ENCODE measurements around the gene ZNF511. TPM values are rescaled to one million over a fixed set of nuclear protein-coding genes. Genes with fewer than 3 reads are reported as not detected.

ZNF511 gene
- total and polyA plus RNA-seq, 9 of the 15 experiments (the other 6 are each of a cell fraction or from before 2014, with no cell fraction given), result 0.61 to 69.3 (median 40.1) TPM

GRCh38 chr10:133329491-133330202 is 20.9 kb downstream of the ZNF511 start (continued):
- TF ChIP-seq, protein P1, sequence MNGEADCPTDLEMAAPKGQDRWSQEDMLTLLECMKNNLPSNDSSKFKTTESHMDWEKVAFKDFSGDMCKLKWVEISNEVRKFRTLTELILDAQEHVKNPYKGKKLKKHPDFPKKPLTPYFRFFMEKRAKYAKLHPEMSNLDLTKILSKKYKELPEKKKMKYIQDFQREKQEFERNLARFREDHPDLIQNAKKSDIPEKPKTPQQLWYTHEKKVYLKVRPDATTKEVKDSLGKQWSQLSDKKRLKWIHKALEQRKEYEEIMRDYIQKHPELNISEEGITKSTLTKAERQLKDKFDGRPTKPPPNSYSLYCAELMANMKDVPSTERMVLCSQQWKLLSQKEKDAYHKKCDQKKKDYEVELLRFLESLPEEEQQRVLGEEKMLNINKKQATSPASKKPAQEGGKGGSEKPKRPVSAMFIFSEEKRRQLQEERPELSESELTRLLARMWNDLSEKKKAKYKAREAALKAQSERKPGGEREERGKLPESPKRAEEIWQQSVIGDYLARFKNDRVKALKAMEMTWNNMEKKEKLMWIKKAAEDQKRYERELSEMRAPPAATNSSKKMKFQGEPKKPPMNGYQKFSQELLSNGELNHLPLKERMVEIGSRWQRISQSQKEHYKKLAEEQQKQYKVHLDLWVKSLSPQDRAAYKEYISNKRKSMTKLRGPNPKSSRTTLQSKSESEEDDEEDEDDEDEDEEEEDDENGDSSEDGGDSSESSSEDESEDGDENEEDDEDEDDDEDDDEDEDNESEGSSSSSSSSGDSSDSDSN (IDR thresholded peaks at IDR 0.05; ENCODE audit: borderline replicate concordance in 1 of 2, low read depth in 2 of 2, low read length in 2 of 2), result 0 out of 4 replicates have a peak, but pooled peaks of 1 of the 2 experiments have one; percentile 28
- TF ChIP-seq RAD21 (CRISPR knock-in tag; conservative IDR thresholded peaks at IDR 0.05 in 1 of 2, IDR thresholded peaks at IDR 0.05 in 1 of 2), result peak; percentile 62 to 79
- TF ChIP-seq ZBTB7A (IDR thresholded peaks at IDR 0.05; ENCODE audit: borderline replicate concordance, control insufficient read depth, low read depth, low read length), result peak; percentile 36; the same call in 1 of the 2 replicates
- TF ChIP-seq ARID2 (IDR thresholded peaks at IDR 0.05), result peak; percentile 33; the same call in 1 of the 2 replicates
- TF ChIP-seq ZNF644 (tag; IDR thresholded peaks at IDR 0.05; ENCODE audit: low read depth), result no peak
- no peak for TF ChIP-seq U2AF2 (optimal IDR thresholded peaks at IDR 0.05; ENCODE audit: low read depth, low read length)
- 0 out of 2 replicates have a peak, but pooled peaks have one; percentile 13 for TF ChIP-seq MYC (IDR thresholded peaks at IDR 0.05; ENCODE audit: low read depth, low read length)
- no peak for TF ChIP-seq MYC (CRISPR knock-in tag; IDR thresholded peaks at IDR 0.05; ENCODE audit: borderline replicate concordance, low read depth)
- 0 out of 2 replicates have a peak, but pooled peaks have one; percentile 27 for TF ChIP-seq L3MBTL2 (IDR thresholded peaks at IDR 0.05)
- peak; percentile 18 for TF ChIP-seq HNRNPLL (IDR thresholded peaks at IDR 0.05; ENCODE audit: low read depth, low read length, poor library complexity, severe bottlenecking)
- TF ChIP-seq NFIC (IDR thresholded peaks at IDR 0.05), result peak; percentile 31
- TF ChIP-seq SMC3 (conservative IDR thresholded peaks at IDR 0.05; ENCODE audit: insufficient read depth, low read depth, low read length), result peak; percentile 58; the same call in 1 of the 2 replicates
- peak; percentile 75 for TF ChIP-seq RB1 (IDR thresholded peaks at IDR 0.05; ENCODE audit: low read depth)
- TF ChIP-seq CREM (IDR thresholded peaks at IDR 0.05; ENCODE audit: low read depth), result 0 out of 2 replicates have a peak, but pooled peaks have one; percentile 25
- TF ChIP-seq ZC3H8 (IDR thresholded peaks at IDR 0.05), result no peak

All from K562 (cell line).